Fibroblast of skin of left biceps (primary cell): ENCODE measurements around the gene UBL3.

Experiments used
- DNase-seq, 2 experiments: peaks; one replicate each; pipeline ENCODE4 v3.0.0-alpha.2; 2013; ENCODE audit warnings: low read depth in 2 of 2

Gene UBL3

GRCh38 chr13:29857085-29857484 lies 6.7 kb upstream of the UBL3 start:
- DNase-seq, result no peak

- DNase-seq, result no peak
These were observed 6.0 kb upstream of the UBL3 start for GRCh38 chr13:29856426-29856825.

GRCh38 chr13:29855784-29856183 lies 5.4 kb upstream of the UBL3 start:
- DNase-seq, result no peak

- DNase-seq, result no peak
These were observed 4.6 kb upstream of the UBL3 start for GRCh38 chr13:29855009-29855408.

- DNase-seq, result no peak
These were observed 2.7 kb upstream of the UBL3 start for GRCh38 chr13:29853131-29853530.

- no peak for DNase-seq
These were observed 2.1 kb upstream of the UBL3 start for GRCh38 chr13:29852472-29853054.

GRCh38 chr13:29849731-29850212 lies 645 bp downstream of the UBL3 start:
- no peak for DNase-seq

- no peak for DNase-seq
These were observed 1.3 kb downstream of the UBL3 start for GRCh38 chr13:29849071-29849631.

- DNase-seq, result no peak
These were observed 2.9 kb downstream of the UBL3 start for GRCh38 chr13:29847501-29847983.

GRCh38 chr13:29846475-29847256 lies 3.8 kb downstream of the UBL3 start:
- no peak for DNase-seq

- DNase-seq, result no peak
These were observed 4.9 kb downstream of the UBL3 start for GRCh38 chr13:29845440-29846056.

- no peak for DNase-seq
These were observed 6.0 kb downstream of the UBL3 start for GRCh38 chr13:29844441-29844840.

GRCh38 chr13:29840585-29840984 lies 9.8 kb downstream of the UBL3 start:
- no peak for DNase-seq

- no peak for DNase-seq
These were observed 14.9 kb downstream of the UBL3 start for GRCh38 chr13:29835280-29836061.

- DNase-seq, result no peak
These were observed 17.6 kb downstream of the UBL3 start for GRCh38 chr13:29832761-29833298.

GRCh38 chr13:29830000-29830399 lies 20.4 kb downstream of the UBL3 start:
- DNase-seq, result no peak

- no peak for DNase-seq
These were observed 31.3 kb downstream of the UBL3 start for GRCh38 chr13:29819143-29819542.

GRCh38 chr13:29817604-29818378 lies 32.6 kb downstream of the UBL3 start:
- DNase-seq, result no peak

- no peak for DNase-seq
These were observed 33.7 kb downstream of the UBL3 start for GRCh38 chr13:29816715-29817114.

- no peak for DNase-seq
These were observed 35.1 kb downstream of the UBL3 start for GRCh38 chr13:29815336-29815735.

- no peak for DNase-seq
These were observed 39.5 kb downstream of the UBL3 start for GRCh38 chr13:29810898-29811297.
